ENCODE measurements around the gene LCE3C. TPM values are rescaled to one million over a fixed set of nuclear protein-coding genes. Genes with fewer than 3 reads are reported as not detected.
A peak's percentile ranks its signal among the peaks of the same experiment; 100 is the strongest.

LCE3C gene
- total RNA-seq, 1 donor, result not detected

GRCh38 chr1:152582647-152583046 lies 17.4 kb upstream of the LCE3C start:
- Histone ChIP-seq H2AFZ (ENCODE audit: low read length) (no peak overlapping the region), H3K9me3 (ENCODE audit: low read depth, low read length) (no peaks in the 10 kb centered on the region), H3K4me1 (ENCODE audit: insufficient read depth, low read length) (no peaks in the 10 kb centered on the region), H3K4me2 (ENCODE audit: insufficient read depth, low read length) (no peak overlapping the region), H3K4me3 (ENCODE audit: insufficient read depth, low read length) (no peak overlapping the region), H4K20me1 (ENCODE audit: insufficient read depth, low read length) (no peaks in the 10 kb centered on the region), H3K27me3 (ENCODE audit: insufficient read depth, low read length) (no peaks in the 10 kb centered on the region), H3K27ac (ENCODE audit: low read depth, low read length) (no peak overlapping the region), H3K79me2 (ENCODE audit: insufficient read depth, low read length) (no peaks in the 10 kb centered on the region), H3K36me3 (ENCODE audit: insufficient read depth, low read length) (no peaks in the 10 kb centered on the region)
- peak; percentile 62 for DNase-seq (ENCODE audit: insufficient read length, low spot score, missing footprints)
- no peak for TF ChIP-seq CTCF (IDR thresholded peaks at IDR 0.05; ENCODE audit: extremely low read depth, low read depth, low read length)

GRCh38 chr1:152585586-152585985 lies 14.4 kb upstream of the LCE3C start:
- H3K4me2 ChIP-seq (ENCODE audit: insufficient read depth, low read length), result no peak overlapping the region
- no peak overlapping the region for H3K4me3 ChIP-seq (ENCODE audit: insufficient read depth, low read length)
- H2AFZ ChIP-seq (ENCODE audit: low read length), result no peak overlapping the region
- H3K4me1 ChIP-seq (ENCODE audit: insufficient read depth, low read length), result no peaks in the 10 kb centered on the region
- H3K36me3 ChIP-seq (ENCODE audit: insufficient read depth, low read length), result no peaks in the 10 kb centered on the region
- H3K27me3 ChIP-seq (ENCODE audit: insufficient read depth, low read length), result no peaks in the 10 kb centered on the region
- no peaks in the 10 kb centered on the region for H3K79me2 ChIP-seq (ENCODE audit: insufficient read depth, low read length)
- TF ChIP-seq CTCF (IDR thresholded peaks at IDR 0.05; ENCODE audit: extremely low read depth, low read depth, low read length), result no peak
- H4K20me1 ChIP-seq (ENCODE audit: insufficient read depth, low read length), result no peaks in the 10 kb centered on the region
- no peaks in the 10 kb centered on the region for H3K9me3 ChIP-seq (ENCODE audit: low read depth, low read length)
- no peak overlapping the region for H3K27ac ChIP-seq (ENCODE audit: low read depth, low read length)
- DNase-seq (ENCODE audit: insufficient read length, low spot score, missing footprints), result no peak

- H4K20me1 ChIP-seq (ENCODE audit: insufficient read depth, low read length), result no peaks in the 10 kb centered on the region
- no peak overlapping the region for H3K4me2 ChIP-seq (ENCODE audit: insufficient read depth, low read length)
- no peak for TF ChIP-seq CTCF (IDR thresholded peaks at IDR 0.05; ENCODE audit: extremely low read depth, low read depth, low read length)
Measured at GRCh38 chr1:152596986-152597385, 3.0 kb upstream of the LCE3C start.

GRCh38 chr1:152613511-152613910 lies 13.5 kb downstream of the LCE3C start, which contains the start of gene LCE3B:
Gene LCE3B, plus strand, starts transcription at chr1:152613811. Its CDS starts 0 bp downstream, at chr1:152613811.
- Histone ChIP-seq H3K36me3 (ENCODE audit: insufficient read depth, low read length) (no peaks in the 10 kb centered on the region), H3K27ac (ENCODE audit: low read depth, low read length) (no peak within 1 kb of the TSS), H3K9me3 (ENCODE audit: low read depth, low read length) (no peaks in the 10 kb centered on the region), H2AFZ (ENCODE audit: low read length) (no peak within 1 kb of the TSS), H3K27me3 (ENCODE audit: insufficient read depth, low read length) (no peaks in the 10 kb centered on the region), H3K79me2 (ENCODE audit: insufficient read depth, low read length) (no peaks in the 10 kb centered on the region), H3K4me1 (ENCODE audit: insufficient read depth, low read length) (no peaks in the 10 kb centered on the region), H4K20me1 (ENCODE audit: insufficient read depth, low read length) (no peaks in the 10 kb centered on the region), H3K4me2 (ENCODE audit: insufficient read depth, low read length) (no peak within 1 kb of the TSS), H3K4me3 (ENCODE audit: insufficient read depth, low read length) (no peak within 1 kb of the TSS)
- no peak for TF ChIP-seq CTCF (IDR thresholded peaks at IDR 0.05; ENCODE audit: extremely low read depth, low read depth, low read length)
- DNase-seq (ENCODE audit: insufficient read length, low spot score, missing footprints), result no peak

More at GRCh38 chr1:152596986-152597385, 3.0 kb upstream of the LCE3C start:
- Histone ChIP-seq H3K4me1 (ENCODE audit: insufficient read depth, low read length) (no peaks in the 10 kb centered on the region), H2AFZ (ENCODE audit: low read length) (no peak overlapping the region), H3K79me2 (ENCODE audit: insufficient read depth, low read length) (no peaks in the 10 kb centered on the region), H3K4me3 (ENCODE audit: insufficient read depth, low read length) (no peak overlapping the region), H3K27me3 (ENCODE audit: insufficient read depth, low read length) (no peaks in the 10 kb centered on the region), H3K27ac (ENCODE audit: low read depth, low read length) (no peak overlapping the region), H3K36me3 (ENCODE audit: insufficient read depth, low read length) (no peaks in the 10 kb centered on the region), H3K9me3 (ENCODE audit: low read depth, low read length) (no peaks in the 10 kb centered on the region)
- DNase-seq (ENCODE audit: insufficient read length, low spot score, missing footprints), result no peak
